Thyroid gland (tissue), 4 donors: ENCODE measurements around the gene PDXK. TPM values are rescaled to one million over a fixed set of nuclear protein-coding genes. Genes with fewer than 3 reads are reported as not detected.
A peak's percentile ranks its signal among the peaks of the same experiment; 100 is the strongest.

Experiments
- DNase-seq, 2 donors: peaks; one replicate each; pipeline ENCODE4 v3.0.0-alpha.2; 2019
- H3K27ac ChIP-seq, 3 donors: fragments of 200-600 bp; sonication (generic); 1 replicate in 2 of 3; 2 replicates in 1 of 3; pipeline ENCODE4 v1.5.1; 2016 to 2019; ENCODE audit warnings: mild to moderate bottlenecking in 1 of 3, moderate library complexity in 1 of 3
- H3K27me3 ChIP-seq: fragments of 200-600 bp; sonication (generic); one replicate; pipeline ENCODE4 v1.5.1; 2019
- H3K36me3 ChIP-seq, 2 donors: fragments of 200-600 bp; sonication (generic); one replicate each; pipeline ENCODE4 v1.5.1; 2016 to 2019
- H3K4me1 ChIP-seq, 2 donors: fragments of 200-600 bp; sonication (generic); one replicate each; pipeline ENCODE4 v1.5.1; 2017 to 2019
- H3K4me3 ChIP-seq, 3 donors: fragments of 200-600 bp; sonication (generic); replicated peaks in 1 of 3; 1 replicate in 2 of 3; 2 replicates in 1 of 3; pipeline ENCODE4 v1.5.1; 2016; ENCODE audit warnings: mild to moderate bottlenecking in 1 of 3
- H3K9me3 ChIP-seq: fragments of 200-600 bp; sonication (generic); one replicate; pipeline ENCODE4 v1.5.1; 2017
- POLR2A ChIP-seq, 2 donors: fragments of 450-650 bp; IDR thresholded peaks; one replicate each; pipeline ENCODE4 v1.6.1; 2017; ENCODE audit warnings: antibody characterized with exemption in 2 of 2, mild to moderate bottlenecking in 2 of 2, moderate library complexity in 1 of 2
- WGBS, 2 donors: methylation state at CpG; one replicate each; pipeline ENCODE4 v1.1.5; 2017; 5-methylcytosine and 5-hydroxymethylcytosine counted together
- intact Hi-C: fragments of 100-400 bp; cut with DNase I; formaldehyde crosslinking; loops from one replicate; pipeline ENCODE4 v1.15.1; 2023
- total RNA-seq, 4 donors: library from RNA; depleted of rRNA; stranded (reverse); fragments of >200 nt; gene quantifications; one replicate each; pipeline ENCODE4 v1.2.3, GENCODE V29; 2016
- TF ChIP-seq, protein P1 (sequence below), 6 experiments: fragments of 200-600 bp in 3 of 6; fragments of 450-650 bp in 3 of 6; sonication (generic) in 3 of 6; IDR thresholded peaks; one replicate each; pipeline ENCODE4 v1.5.1; 2016 to 2019; ENCODE audit warnings: antibody characterized with exemption in 6 of 6, mild to moderate bottlenecking in 2 of 6, inconsistent platforms in 1 of 6, moderate library complexity in 1 of 6

Gene PDXK
- total RNA-seq, 4 donors from 2014 or later: 70.6 to 95.5 (median 92.4) TPM

DNA sequence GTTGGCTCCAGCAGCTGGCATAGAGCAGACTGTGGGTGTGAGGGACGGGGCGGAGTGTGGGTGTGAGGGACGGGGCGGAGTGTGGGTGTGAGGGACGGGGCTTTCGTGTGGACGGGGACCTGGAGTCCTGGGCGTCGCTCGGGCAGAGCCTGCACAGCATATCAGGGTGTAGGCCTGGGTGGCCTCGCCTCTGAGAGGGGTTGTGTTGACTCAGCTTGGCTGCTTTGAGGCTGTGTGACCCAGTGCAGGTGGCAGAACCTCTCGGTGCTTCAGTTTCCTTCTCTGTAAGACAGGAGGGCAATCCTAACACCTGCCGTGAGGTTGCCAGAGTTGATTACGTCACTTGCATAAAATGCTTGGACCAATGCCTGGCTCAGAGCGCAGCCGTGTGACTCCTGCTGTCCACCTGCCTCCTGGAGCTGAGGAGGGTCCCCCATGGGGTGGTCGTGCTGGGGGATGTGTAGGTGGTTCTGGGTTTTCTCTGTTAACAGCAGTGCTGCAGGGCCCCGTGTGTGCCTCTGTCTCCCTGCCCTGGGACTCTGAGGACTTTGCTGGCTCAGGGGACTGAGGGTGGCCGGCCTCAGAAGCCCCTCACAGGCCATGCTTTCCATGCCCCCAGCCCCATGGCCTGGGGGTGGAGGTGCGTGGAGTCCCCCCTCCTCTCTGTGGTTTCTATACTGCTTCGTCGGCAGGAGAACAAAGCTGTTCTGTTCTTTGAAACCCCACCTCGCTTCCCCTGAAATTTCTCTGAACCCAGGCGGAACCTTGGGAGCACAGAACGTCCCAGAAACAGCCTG is 15.4 kb downstream of the PDXK start:
- Histone ChIP-seq H3K4me3 (no peak overlapping the region), H3K27ac (peak overlapping the region in 2 of 3 donors; percentile 97 to 98), H3K27me3 (no peaks in the 10 kb centered on the region), H3K36me3 (no peaks in the 10 kb centered on the region), H3K9me3 (no peaks in the 10 kb centered on the region), H3K4me1 (peaks cover 47 to 72% of the 10 kb centered on the region in 2 donors)
- TF ChIP-seq, protein P1, sequence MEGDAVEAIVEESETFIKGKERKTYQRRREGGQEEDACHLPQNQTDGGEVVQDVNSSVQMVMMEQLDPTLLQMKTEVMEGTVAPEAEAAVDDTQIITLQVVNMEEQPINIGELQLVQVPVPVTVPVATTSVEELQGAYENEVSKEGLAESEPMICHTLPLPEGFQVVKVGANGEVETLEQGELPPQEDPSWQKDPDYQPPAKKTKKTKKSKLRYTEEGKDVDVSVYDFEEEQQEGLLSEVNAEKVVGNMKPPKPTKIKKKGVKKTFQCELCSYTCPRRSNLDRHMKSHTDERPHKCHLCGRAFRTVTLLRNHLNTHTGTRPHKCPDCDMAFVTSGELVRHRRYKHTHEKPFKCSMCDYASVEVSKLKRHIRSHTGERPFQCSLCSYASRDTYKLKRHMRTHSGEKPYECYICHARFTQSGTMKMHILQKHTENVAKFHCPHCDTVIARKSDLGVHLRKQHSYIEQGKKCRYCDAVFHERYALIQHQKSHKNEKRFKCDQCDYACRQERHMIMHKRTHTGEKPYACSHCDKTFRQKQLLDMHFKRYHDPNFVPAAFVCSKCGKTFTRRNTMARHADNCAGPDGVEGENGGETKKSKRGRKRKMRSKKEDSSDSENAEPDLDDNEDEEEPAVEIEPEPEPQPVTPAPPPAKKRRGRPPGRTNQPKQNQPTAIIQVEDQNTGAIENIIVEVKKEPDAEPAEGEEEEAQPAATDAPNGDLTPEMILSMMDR (IDR thresholded peaks at IDR 0.05): no peak
- TF ChIP-seq POLR2A (IDR thresholded peaks at IDR 0.05): no peak
- 86 to 89% methylated on average over 22 to 25 of the region's 25 CpGs for WGBS, 2 donors
- intact Hi-C loops: no loop called here
- no peak for DNase-seq

DNA sequence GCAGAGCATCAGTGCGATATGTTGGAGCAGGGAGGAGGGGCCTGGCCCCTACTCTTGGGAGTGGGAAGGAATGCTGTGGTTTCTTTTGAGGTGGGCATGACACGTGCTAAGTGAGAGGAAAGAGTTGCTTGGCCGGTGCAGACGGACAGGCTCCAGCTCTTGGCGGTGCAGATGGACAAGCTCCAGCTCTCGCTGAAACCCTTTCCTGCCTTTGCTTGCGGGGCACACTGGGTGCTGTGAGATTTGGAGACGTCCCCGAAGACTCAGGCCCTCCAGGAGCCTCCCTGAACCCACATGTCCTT is 15.9 kb downstream of the PDXK start:
- Histone ChIP-seq H3K4me1 (peaks cover 42 to 66% of the 10 kb centered on the region in 2 donors), H3K4me3 (no peak overlapping the region), H3K9me3 (no peaks in the 10 kb centered on the region), H3K27me3 (no peaks in the 10 kb centered on the region), H3K27ac (peak overlapping the region in 2 of 3 donors; percentile 97 to 98), H3K36me3 (no peaks in the 10 kb centered on the region)
- intact Hi-C loops: no loop called here
- DNase-seq: peak in 1 of 2 donors; percentile 20
- TF ChIP-seq, protein P1 (IDR thresholded peaks at IDR 0.05): no peak
- no peak for TF ChIP-seq POLR2A (IDR thresholded peaks at IDR 0.05)
- WGBS, 2 donors: 72 to 88% methylated on average over 9 of the region's 9 CpGs

GRCh38 chr21:43735236-43736091 is 16.5 kb downstream of the PDXK start:
- TF ChIP-seq, protein P1 (IDR thresholded peaks at IDR 0.05): no peak
- TF ChIP-seq POLR2A (IDR thresholded peaks at IDR 0.05): no peak
- peaks cover 42 to 65% of the 10 kb centered on the region in 2 donors for H3K4me1 ChIP-seq
- DNase-seq: no peak
- peak overlapping the region in 2 of 3 donors; percentile 97 to 98 for H3K27ac ChIP-seq
- H3K27me3 ChIP-seq: no peaks in the 10 kb centered on the region
- intact Hi-C loops: no loop called here
- no peak overlapping the region for H3K4me3 ChIP-seq
- no peaks in the 10 kb centered on the region for H3K9me3 ChIP-seq
- 87 to 89% methylated on average over 11 to 15 of the region's 22 CpGs for WGBS, 2 donors
- H3K36me3 ChIP-seq: no peaks in the 10 kb centered on the region

GRCh38 chr21:43736224-43736883 is 17.4 kb downstream of the PDXK start:
- intact Hi-C loops: no loop called here
- no peak for DNase-seq
- TF ChIP-seq POLR2A (IDR thresholded peaks at IDR 0.05): no peak
- TF ChIP-seq, protein P1 (IDR thresholded peaks at IDR 0.05): no peak
- H3K27ac ChIP-seq: peak overlapping the region; percentile 88 to 98 (median 97)
- H3K27me3 ChIP-seq: no peaks in the 10 kb centered on the region
- no peaks in the 10 kb centered on the region for H3K36me3 ChIP-seq
- no peaks in the 10 kb centered on the region for H3K9me3 ChIP-seq
- 94% methylated on average over 17 to 21 of the region's 25 CpGs for WGBS, 2 donors
- H3K4me1 ChIP-seq: peaks cover 42 to 65% of the 10 kb centered on the region in 2 donors
- no peak overlapping the region for H3K4me3 ChIP-seq
